Stimulated activated effector memory CD8-positive, alpha-beta T cell treated with anti-CD3 and anti-CD28 coated beads, Interleukin-12 subunit alpha, Interleukin-12 subunit beta, amount 100 ng/mL, for 72 hours (primary cell): ENCODE results near the gene NPIPB5.
"Not testable (repeated sequence)": the region's sequence is repeated elsewhere in the genome, so short reads cannot be mapped to it uniquely, and the experiment has no call there.

ENCODE experiments used
- ATAC-seq: fragments of 150-1000 bp; cut with Tn5 transposase; 2 replicates; pipeline ENCODE4 v1.10.0; 2021
- DNase-seq, 2 donors: peaks; one replicate each; pipeline ENCODE4 v3.0.0; 2021 to 2022; ENCODE audit warnings: low spot score in 2 of 2
- H3K27ac Mint-ChIP-seq: one replicate; pipeline ENCODE4 v1.8.0; 2022; ENCODE audit warnings: mild to moderate bottlenecking, mixed read lengths
- H3K36me3 Mint-ChIP-seq: one replicate; pipeline ENCODE4 v1.8.0; 2022; ENCODE audit warnings: mild to moderate bottlenecking, mixed read lengths
- H3K4me1 Mint-ChIP-seq: one replicate; pipeline ENCODE4 v1.8.0; 2022; ENCODE audit warnings: mixed read lengths
- H3K4me3 Mint-ChIP-seq: one replicate; pipeline ENCODE4 v1.8.0; 2022; ENCODE audit warnings: mild to moderate bottlenecking, mixed read lengths
- H3K9me3 Mint-ChIP-seq: one replicate; pipeline ENCODE4 v1.8.0; 2022; ENCODE audit warnings: mixed read lengths

Gene NPIPB5

GRCh38 chr16:22510591-22510990 is at the start of gene NPIPB5:
NPIPB5 (plus strand) TSS chr16:22510891; CDS start chr16:22513802, 2,911 bp downstream.
- H3K9me3 Mint-ChIP-seq, H3K36me3 Mint-ChIP-seq, H3K4me1 Mint-ChIP-seq, ATAC-seq, H3K27ac Mint-ChIP-seq, H3K4me3 Mint-ChIP-seq, DNase-seq: not testable (repeated sequence)

GRCh38 chr16:22468846-22469245 is 41.8 kb upstream of the NPIPB5 start:
- DNase-seq, H3K9me3 Mint-ChIP-seq, H3K27ac Mint-ChIP-seq, ATAC-seq, H3K36me3 Mint-ChIP-seq, H3K4me3 Mint-ChIP-seq, H3K4me1 Mint-ChIP-seq: not testable (repeated sequence)

GRCh38 chr16:22537996-22538395 is 27.3 kb downstream of the NPIPB5 start:
- not testable (repeated sequence) for DNase-seq, ATAC-seq, H3K4me1 Mint-ChIP-seq, H3K4me3 Mint-ChIP-seq, H3K9me3 Mint-ChIP-seq, H3K36me3 Mint-ChIP-seq, H3K27ac Mint-ChIP-seq

- not testable (repeated sequence) for H3K27ac Mint-ChIP-seq, H3K9me3 Mint-ChIP-seq, H3K4me1 Mint-ChIP-seq, H3K4me3 Mint-ChIP-seq, H3K36me3 Mint-ChIP-seq, DNase-seq, ATAC-seq
Measured at GRCh38 chr16:22544809-22545208, 34.1 kb downstream of the NPIPB5 start.

GRCh38 chr16:22546630-22547029 is 35.9 kb downstream of the NPIPB5 start:
- H3K9me3 Mint-ChIP-seq, H3K27ac Mint-ChIP-seq, H3K4me1 Mint-ChIP-seq, DNase-seq, H3K4me3 Mint-ChIP-seq, ATAC-seq, H3K36me3 Mint-ChIP-seq: not testable (repeated sequence)

- not testable (repeated sequence) for H3K27ac Mint-ChIP-seq, H3K36me3 Mint-ChIP-seq, H3K4me3 Mint-ChIP-seq, H3K4me1 Mint-ChIP-seq, DNase-seq, H3K9me3 Mint-ChIP-seq
- ATAC-seq = peak; percentile 48
Measured at GRCh38 chr16:22547170-22547765, 36.6 kb downstream of the NPIPB5 start.

GRCh38 chr16:22549853-22550252 is 39.2 kb downstream of the NPIPB5 start:
- not testable (repeated sequence) for H3K9me3 Mint-ChIP-seq, DNase-seq, ATAC-seq, H3K4me3 Mint-ChIP-seq, H3K4me1 Mint-ChIP-seq, H3K27ac Mint-ChIP-seq, H3K36me3 Mint-ChIP-seq

GRCh38 chr16:22551143-22551542 is 40.5 kb downstream of the NPIPB5 start:
- ATAC-seq, H3K9me3 Mint-ChIP-seq, DNase-seq, H3K4me1 Mint-ChIP-seq, H3K36me3 Mint-ChIP-seq, H3K4me3 Mint-ChIP-seq, H3K27ac Mint-ChIP-seq: not testable (repeated sequence)

- H3K9me3 Mint-ChIP-seq, H3K27ac Mint-ChIP-seq, H3K4me1 Mint-ChIP-seq, H3K4me3 Mint-ChIP-seq, ATAC-seq, DNase-seq, H3K36me3 Mint-ChIP-seq: not testable (repeated sequence)
Measured at GRCh38 chr16:22551651-22552050, 41.0 kb downstream of the NPIPB5 start.

GRCh38 chr16:22556759-22557158 is 46.1 kb downstream of the NPIPB5 start:
- not testable (repeated sequence) for ATAC-seq, H3K4me1 Mint-ChIP-seq, H3K36me3 Mint-ChIP-seq, H3K9me3 Mint-ChIP-seq, H3K4me3 Mint-ChIP-seq, H3K27ac Mint-ChIP-seq, DNase-seq
